WTC11 (cell line): ENCODE data around the gene GAS2L1. TPM values are rescaled to one million over a fixed set of nuclear protein-coding genes. Genes with fewer than 3 reads are reported as not detected.

ENCODE experiments used
- ATAC-seq: fragments of 200-7000 bp; cut with Tn5 transposase; 2 replicates; pipeline ENCODE4 v1.10.0; 2021; ENCODE audit warnings: mild to moderate bottlenecking, moderate library complexity
- CTCF ChIA-PET: fragments of 300-600 bp; sonication (Branson Sonifier 250); formaldehyde crosslinking; loops from one replicate; lab custom pipeline; 2021; ENCODE audit warnings: antibody characterized with exemption; lab: Charles Lee
- POLR2A ChIA-PET: fragments of 350-600 bp; sonication (Branson Sonifier 250); formaldehyde crosslinking; loops from one replicate; lab custom pipeline; 2021; ENCODE audit warnings: antibody characterized with exemption; lab: Charles Lee
- DNase-seq: peaks from one replicate; pipeline ENCODE4 v3.0.0; 2021; ENCODE audit warnings: low spot score
- H3K27ac Mint-ChIP-seq: 2 replicates; pipeline ENCODE4 v1.8.0; 2021; ENCODE audit warnings: mixed read lengths
- H3K27me3 Mint-ChIP-seq: 2 replicates; pipeline ENCODE4 v1.8.0; 2021; ENCODE audit warnings: low read depth, mild to moderate bottlenecking, moderate library complexity, mixed read lengths
- H3K36me3 Mint-ChIP-seq: 2 replicates; pipeline ENCODE4 v1.8.0; 2021; ENCODE audit warnings: mixed read lengths
- H3K4me1 Mint-ChIP-seq: 2 replicates; pipeline ENCODE4 v1.8.0; 2022; ENCODE audit warnings: mixed read lengths
- H3K4me3 Mint-ChIP-seq: 2 replicates; pipeline ENCODE4 v1.8.0; 2021; ENCODE audit warnings: mild to moderate bottlenecking, moderate library complexity, mixed read lengths
- H3K9me3 Mint-ChIP-seq: 2 replicates; pipeline ENCODE4 v1.8.0; 2021; ENCODE audit warnings: mixed read lengths
- ATF6 ChIP-seq: sonication (generic); formaldehyde crosslinking; IDR thresholded peaks from 2 replicates; pipeline ENCODE4 v1.8.1; 2023; ENCODE audit warnings: mild to moderate bottlenecking, missing genetic modification reagents
- CTCF ChIP-seq: fragments of 200-600 bp; IDR thresholded peaks from 2 replicates; pipeline ENCODE4 v1.8.0; 2022; ENCODE audit warnings: antibody characterized with exemption
- E2F1 ChIP-seq: sonication (generic); formaldehyde crosslinking; IDR thresholded peaks from 2 replicates; pipeline ENCODE4 v1.8.0; 2022; ENCODE audit warnings: mild to moderate bottlenecking, missing genetic modification reagents
- FOXP4 ChIP-seq: sonication (generic); formaldehyde crosslinking; IDR thresholded peaks from 2 replicates; pipeline ENCODE4 v1.8.0; 2022; ENCODE audit warnings: mild to moderate bottlenecking, missing genetic modification reagents
- HMGA2 ChIP-seq: fragments of 250-450 bp; sonication (Bioruptor Pico); IDR thresholded peaks from 2 replicates; pipeline ENCODE4 v1.4.0; 2021; ENCODE audit warnings: mild to moderate bottlenecking, moderate library complexity
- MLX ChIP-seq: sonication (generic); formaldehyde crosslinking; IDR thresholded peaks from 2 replicates; pipeline ENCODE4 v1.8.1; 2023; ENCODE audit warnings: mild to moderate bottlenecking, missing genetic modification reagents, moderate library complexity
- MXD4 ChIP-seq: fragments of 250-450 bp; sonication (Bioruptor Pico); IDR thresholded peaks from 2 replicates; pipeline ENCODE4 v1.8.0; 2021; ENCODE audit warnings: mild to moderate bottlenecking, moderate library complexity, borderline replicate concordance
- NFE2L1 ChIP-seq: sonication (generic); formaldehyde crosslinking; IDR thresholded peaks from 2 replicates; pipeline ENCODE4 v1.8.1; 2023; ENCODE audit warnings: missing genetic modification reagents
- NFYB ChIP-seq: sonication (generic); formaldehyde crosslinking; conservative IDR thresholded peaks from 2 replicates; pipeline ENCODE4 v1.8.0; 2022; ENCODE audit warnings: low read depth, missing genetic modification reagents
- OVOL2 ChIP-seq: fragments of 250-450 bp; sonication (Bioruptor Pico); IDR thresholded peaks from 2 replicates; pipeline ENCODE4 v1.9.0; 2021; ENCODE audit warnings: mild to moderate bottlenecking, borderline replicate concordance
- PRDM15 ChIP-seq: sonication (generic); formaldehyde crosslinking; IDR thresholded peaks from 2 replicates; pipeline ENCODE4 v1.8.0; 2022; ENCODE audit warnings: missing genetic modification reagents
- SMAD3 ChIP-seq: sonication (generic); formaldehyde crosslinking; IDR thresholded peaks from 2 replicates; pipeline ENCODE4 v1.8.0; 2022; ENCODE audit warnings: missing genetic modification reagents, mild to moderate bottlenecking, borderline replicate concordance
- SMAD4 ChIP-seq: sonication (generic); formaldehyde crosslinking; IDR thresholded peaks from 2 replicates; pipeline ENCODE4 v1.8.0; 2022; ENCODE audit warnings: mild to moderate bottlenecking, missing genetic modification reagents
- USF1 ChIP-seq: sonication (generic); formaldehyde crosslinking; IDR thresholded peaks from 2 replicates; pipeline ENCODE4 v1.8.0; 2022; ENCODE audit warnings: mild to moderate bottlenecking, missing genetic modification reagents
- ZNF232 ChIP-seq: sonication (generic); formaldehyde crosslinking; IDR thresholded peaks from 2 replicates; pipeline ENCODE4 v1.8.0; 2022; ENCODE audit warnings: mild to moderate bottlenecking, missing genetic modification reagents
- total RNA-seq: library from RNA; stranded (reverse); gene quantifications from 3 replicates; pipeline ENCODE4 v1.2.3, GENCODE V29; 2021

Gene GAS2L1
- total RNA-seq, 1 experiment from 2014 or later, result 19.9 TPM

GRCh38 chr22:29284196-29284595, 22.3 kb upstream of the GAS2L1 start:
- Mint-ChIP-seq H3K27me3 (no peaks in the 10 kb centered on the region), H3K4me3 (no peak overlapping the region), H3K9me3 (no peaks in the 10 kb centered on the region), H3K36me3 (peaks cover 97% of the 10 kb centered on the region), H3K27ac (peak overlapping the region; percentile 26), H3K4me1 (no peaks in the 10 kb centered on the region)
- ATAC-seq, result no peak
- POLR2A ChIA-PET, result no interaction called here
- TF ChIP-seq E2F1 (CRISPR knock-in tag) (no peak), PRDM15 (CRISPR knock-in tag) (no peak), SMAD3 (CRISPR knock-in tag) (no peak), MXD4 (CRISPR knock-in tag) (no peak), SMAD4 (CRISPR knock-in tag) (no peak), NFE2L1 (CRISPR knock-in tag) (no peak), OVOL2 (CRISPR knock-in tag) (no peak), USF1 (no peak), NFYB (CRISPR knock-in tag) (no peak), MLX (CRISPR knock-in tag) (no peak), CTCF (no peak), ATF6 (CRISPR knock-in tag) (no peak), FOXP4 (no peak), ZNF232 (CRISPR knock-in tag) (no peak), HMGA2 (CRISPR knock-in tag) (no peak)
- CTCF ChIA-PET, result no interaction called here
- DNase-seq, result no peak
